ENCODE measurements around the gene DDX17. TPM values are rescaled to one million over a fixed set of nuclear protein-coding genes. Genes with fewer than 3 reads are reported as not detected.

Gene DDX17
- total RNA-seq, 4 donors from 2014 or later: 108 to 329 (median 206) TPM

GRCh38 chr22:38461414-38462081 is 44.6 kb downstream of the DDX17 start:
- in situ Hi-C loops (cut with MboI; ENCODE audit: low sequenced_read_pairs in 4 of 4): no loop called here
- H3K27ac ChIP-seq: no peak overlapping the region
- DNase-seq (peak; percentile 33 to 42), ATAC-seq (peak; percentile 76 to 78)
- H3K4me3 ChIP-seq: peak overlapping the region; percentile 3 to 32 (median 20)
- TF ChIP-seq, protein P1, sequence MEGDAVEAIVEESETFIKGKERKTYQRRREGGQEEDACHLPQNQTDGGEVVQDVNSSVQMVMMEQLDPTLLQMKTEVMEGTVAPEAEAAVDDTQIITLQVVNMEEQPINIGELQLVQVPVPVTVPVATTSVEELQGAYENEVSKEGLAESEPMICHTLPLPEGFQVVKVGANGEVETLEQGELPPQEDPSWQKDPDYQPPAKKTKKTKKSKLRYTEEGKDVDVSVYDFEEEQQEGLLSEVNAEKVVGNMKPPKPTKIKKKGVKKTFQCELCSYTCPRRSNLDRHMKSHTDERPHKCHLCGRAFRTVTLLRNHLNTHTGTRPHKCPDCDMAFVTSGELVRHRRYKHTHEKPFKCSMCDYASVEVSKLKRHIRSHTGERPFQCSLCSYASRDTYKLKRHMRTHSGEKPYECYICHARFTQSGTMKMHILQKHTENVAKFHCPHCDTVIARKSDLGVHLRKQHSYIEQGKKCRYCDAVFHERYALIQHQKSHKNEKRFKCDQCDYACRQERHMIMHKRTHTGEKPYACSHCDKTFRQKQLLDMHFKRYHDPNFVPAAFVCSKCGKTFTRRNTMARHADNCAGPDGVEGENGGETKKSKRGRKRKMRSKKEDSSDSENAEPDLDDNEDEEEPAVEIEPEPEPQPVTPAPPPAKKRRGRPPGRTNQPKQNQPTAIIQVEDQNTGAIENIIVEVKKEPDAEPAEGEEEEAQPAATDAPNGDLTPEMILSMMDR (IDR thresholded peaks at IDR 0.05 in 4 of 5, conservative IDR thresholded peaks at IDR 0.05 in 1 of 5): no peak
- TF ChIP-seq POLR2A (IDR thresholded peaks at IDR 0.05): no peak
- H3K4me1 ChIP-seq: peaks cover 4 to 5% of the 10 kb centered on the region in 2 donors
- no peaks in the 10 kb centered on the region for H3K9me3 ChIP-seq
- peaks cover 44 to 57% (median 48%) of the 10 kb centered on the region in 3 donors for H3K27me3 ChIP-seq
- H3K36me3 ChIP-seq: no peaks in the 10 kb centered on the region
- intact Hi-C loops (cut with DNase I; ENCODE audit: low total_unique reads): loop anchor here (2.0 kb wide), 1 partner anchor 109 kb away; the partner anchor contains the start of gene DMC1

DNA sequence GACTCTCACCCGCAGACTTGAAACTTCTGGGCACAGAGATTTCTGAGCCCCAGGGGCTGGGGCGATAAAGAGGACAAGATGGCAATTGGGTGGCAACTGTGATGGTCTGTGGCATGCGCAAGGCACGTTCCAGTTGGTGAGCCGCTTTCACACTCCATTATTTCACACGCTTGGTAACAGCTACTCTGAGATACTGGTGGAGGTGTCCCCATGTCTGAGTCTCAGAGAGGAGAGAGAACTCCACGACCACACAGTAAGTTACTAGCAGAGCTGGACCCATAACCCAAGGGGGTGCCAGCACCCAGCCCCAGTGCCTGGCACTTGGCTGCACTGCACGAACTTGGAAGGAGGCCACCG is 45.1 kb downstream of the DDX17 start:
- DNase-seq: no peak
- H3K27me3 ChIP-seq: peaks cover 49 to 57% (median 53%) of the 10 kb centered on the region in 3 donors
- TF ChIP-seq POLR2A (IDR thresholded peaks at IDR 0.05): no peak
- TF ChIP-seq, protein P1 (IDR thresholded peaks at IDR 0.05 in 4 of 5, conservative IDR thresholded peaks at IDR 0.05 in 1 of 5): no peak
- H3K9me3 ChIP-seq: no peaks in the 10 kb centered on the region
- ATAC-seq: no peak
- no peaks in the 10 kb centered on the region for H3K36me3 ChIP-seq
- peak overlapping the region in 2 of 4 donors; percentile 14 to 27 for H3K4me3 ChIP-seq
- H3K27ac ChIP-seq: no peak overlapping the region
- intact Hi-C loops (cut with DNase I; ENCODE audit: low total_unique reads) (loop anchor here (2.0 kb wide), 1 partner anchor 110 kb away; the partner anchor contains the start of gene DMC1), in situ Hi-C loops (cut with MboI; ENCODE audit: low sequenced_read_pairs in 4 of 4) (no loop called here)
- peaks cover 4 to 5% of the 10 kb centered on the region in 2 donors for H3K4me1 ChIP-seq

DNA sequence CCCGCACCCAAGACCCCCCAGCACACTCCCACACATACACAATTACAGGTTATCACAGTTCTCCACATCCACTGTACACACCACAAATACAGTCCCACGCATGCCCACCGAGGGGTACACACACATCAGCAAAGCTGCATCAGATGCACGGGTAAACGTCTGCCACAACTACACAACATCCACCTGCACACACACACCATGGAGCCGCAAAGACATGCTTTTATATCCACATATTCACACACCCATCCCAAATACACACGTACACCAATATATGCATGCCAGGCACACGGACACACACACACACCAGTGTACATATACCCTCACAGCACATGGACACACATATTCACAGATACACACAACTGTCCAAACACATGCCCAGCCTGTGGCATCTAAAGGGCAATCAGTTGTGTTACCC is 45.7 kb downstream of the DDX17 start:
- no peak for ATAC-seq
- DNase-seq: no peak
- intact Hi-C loops (cut with DNase I; ENCODE audit: low total_unique reads) (loop anchor here (2.0 kb wide), 1 partner anchor 110 kb away; the partner anchor contains the start of gene DMC1), in situ Hi-C loops (cut with MboI; ENCODE audit: low sequenced_read_pairs in 4 of 4) (no loop called here)
- H3K4me3 ChIP-seq: no peak overlapping the region
- no peak overlapping the region for H3K27ac ChIP-seq
- TF ChIP-seq POLR2A (IDR thresholded peaks at IDR 0.05): no peak
- TF ChIP-seq, protein P1 (IDR thresholded peaks at IDR 0.05 in 4 of 5, conservative IDR thresholded peaks at IDR 0.05 in 1 of 5): no peak
- no peaks in the 10 kb centered on the region for H3K36me3 ChIP-seq
- peaks cover 55 to 56% (median 55%) of the 10 kb centered on the region in 3 donors for H3K27me3 ChIP-seq
- no peaks in the 10 kb centered on the region for H3K9me3 ChIP-seq
- H3K4me1 ChIP-seq: peaks cover 4 to 5% of the 10 kb centered on the region in 2 donors

DNA sequence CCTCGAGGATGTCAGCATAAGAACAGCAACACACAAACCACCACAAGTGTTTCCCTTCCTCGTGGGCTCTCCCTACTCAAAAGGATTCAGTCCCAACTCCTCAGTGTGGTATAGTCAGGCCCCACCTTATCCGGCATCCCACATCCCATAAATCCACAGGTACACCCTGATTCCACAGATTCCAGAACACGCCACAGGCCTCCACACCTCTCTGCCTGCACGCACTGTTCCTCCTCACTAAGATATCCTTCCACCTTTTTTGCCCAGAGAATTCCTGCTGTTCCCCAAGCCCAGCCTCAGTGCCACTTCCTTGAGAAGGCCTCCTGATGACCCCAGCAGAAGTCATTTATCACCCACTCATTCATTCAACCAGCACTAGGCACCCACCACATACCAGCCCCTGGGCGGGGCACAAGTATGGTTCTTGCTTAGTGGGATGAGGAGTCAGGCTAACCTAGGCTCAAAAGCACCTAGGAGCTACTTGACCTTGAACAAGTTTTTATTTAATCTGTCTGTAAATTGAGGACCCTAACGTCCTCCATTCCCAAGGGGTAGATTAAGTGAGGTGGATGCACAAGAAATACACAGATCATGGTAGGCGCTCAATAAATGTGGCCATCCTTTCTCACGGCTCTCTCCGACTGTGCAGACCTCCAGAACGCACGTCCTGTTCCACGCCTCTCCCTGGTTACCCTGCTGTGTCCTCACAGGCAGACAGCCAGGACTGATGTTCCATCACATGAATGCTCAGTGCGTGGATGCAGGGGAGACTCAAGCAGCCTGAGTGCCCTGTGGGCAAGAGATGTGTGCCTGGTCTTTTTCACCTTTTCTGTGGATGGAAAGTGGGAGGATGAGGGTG is 49.0 kb downstream of the DDX17 start:
- no peak overlapping the region for H3K4me3 ChIP-seq
- H3K4me1 ChIP-seq: peaks cover 4 to 5% of the 10 kb centered on the region in 2 donors
- in situ Hi-C loops (cut with MboI; ENCODE audit: low sequenced_read_pairs in 4 of 4): no loop called here
- TF ChIP-seq, protein P1 (IDR thresholded peaks at IDR 0.05 in 4 of 5, conservative IDR thresholded peaks at IDR 0.05 in 1 of 5): no peak
- no peak for TF ChIP-seq POLR2A (IDR thresholded peaks at IDR 0.05)
- H3K27ac ChIP-seq: no peak overlapping the region
- H3K27me3 ChIP-seq: peaks cover 62 to 63% (median 62%) of the 10 kb centered on the region in 3 donors
- DNase-seq: no peak
- no peaks in the 10 kb centered on the region for H3K9me3 ChIP-seq
- intact Hi-C loops (cut with DNase I; ENCODE audit: low total_unique reads): no loop called here
- H3K36me3 ChIP-seq: no peaks in the 10 kb centered on the region
- ATAC-seq: no peak

Data from gastrocnemius medialis (tissue), 4 donors.